GM18870 (cell line): ENCODE measurements around the gene CDH9.
"Not testable (repeated sequence)": the region's sequence is repeated elsewhere in the genome, so short reads cannot be mapped to it uniquely, and the experiment has no call there.

ENCODE experiments used
- ATAC-seq: cut with Tn5 transposase; IDR thresholded peaks from one replicate; pipeline ENCODE4 v1.9.1; 2021; ENCODE audit warnings: moderate library complexity; ENCODE audit not compliant: unreplicated experiment

Gene CDH9

GRCh38 chr5:26959290-26959689, 79.1 kb downstream of the CDH9 start:
- no peak for ATAC-seq

DNA sequence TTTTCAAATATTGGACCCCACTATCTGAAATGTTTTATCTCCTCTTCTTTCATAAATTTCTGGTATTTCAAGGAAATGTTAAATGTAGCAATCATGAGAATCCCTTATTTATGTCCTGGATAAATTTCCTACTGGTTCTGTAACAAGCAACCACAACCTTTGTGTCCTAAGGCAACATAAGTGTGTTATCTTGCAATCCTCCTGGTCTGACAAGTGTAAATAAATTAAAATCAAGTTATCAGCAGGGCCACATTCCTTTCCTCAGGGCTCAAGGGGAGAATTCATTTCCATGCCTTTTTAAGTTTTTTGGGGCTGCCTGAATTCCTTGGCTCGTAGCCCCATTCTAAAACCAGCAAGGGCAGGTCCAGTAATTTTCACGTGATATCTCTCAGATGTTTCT, 83.2 kb downstream of the CDH9 start:
- no peak for ATAC-seq

GRCh38 chr5:26948921-26949320, 89.5 kb downstream of the CDH9 start:
- no peak for ATAC-seq

GRCh38 chr5:26945901-26946300, 92.5 kb downstream of the CDH9 start:
- ATAC-seq = no peak

GRCh38 chr5:26942481-26942880, 95.9 kb downstream of the CDH9 start:
- no peak for ATAC-seq

- ATAC-seq = no peak
Measured at GRCh38 chr5:26940994-26941393, 97.4 kb downstream of the CDH9 start.

- ATAC-seq = no peak
Measured at GRCh38 chr5:26932238-26932637, 106.1 kb downstream of the CDH9 start.

GRCh38 chr5:26921439-26921838, 116.9 kb downstream of the CDH9 start:
- ATAC-seq = no peak

DNA sequence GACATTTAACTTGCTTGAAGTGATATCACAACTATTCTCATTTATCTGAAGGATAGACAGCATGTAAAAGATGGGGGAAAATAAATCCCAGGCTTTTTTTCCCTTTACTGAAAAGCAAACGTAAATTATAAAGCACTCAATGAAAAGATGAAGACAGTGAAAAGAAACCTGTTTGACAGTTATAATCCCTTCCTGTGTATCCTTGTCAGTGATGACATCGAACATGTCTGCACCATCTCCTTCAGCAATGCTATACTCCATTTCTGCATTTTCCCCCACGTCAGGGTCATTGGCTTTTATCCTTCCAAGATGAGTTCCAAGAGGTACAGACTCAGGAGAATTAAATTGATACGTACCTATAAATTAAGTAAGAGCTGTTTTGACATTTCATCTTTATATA, 134.9 kb downstream of the CDH9 start:
- no peak for ATAC-seq

DNA sequence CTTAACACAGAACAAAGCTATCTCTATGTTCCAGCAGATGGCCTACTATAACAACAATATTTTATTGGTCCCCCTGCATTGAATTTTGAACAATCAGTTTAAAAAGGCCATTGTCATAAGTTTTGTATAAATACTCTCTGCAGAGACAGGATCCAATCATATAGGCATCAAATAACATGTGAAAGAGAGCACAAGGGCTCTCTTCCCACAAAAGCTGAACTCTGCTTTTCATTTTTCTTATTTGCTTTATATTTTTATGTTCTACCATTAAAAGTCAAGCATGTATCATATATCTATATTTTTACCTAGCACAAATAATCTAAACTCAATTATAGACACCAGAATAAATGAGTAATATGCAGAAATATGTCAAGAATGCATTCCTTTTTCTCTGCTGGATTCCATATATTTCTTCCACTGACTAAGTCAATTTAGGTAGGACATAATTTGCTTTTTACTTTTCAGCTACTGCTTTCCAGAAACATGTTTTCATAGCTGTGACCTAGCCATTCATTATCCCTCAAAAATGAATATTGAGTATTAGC, 143.6 kb downstream of the CDH9 start:
- no peak for ATAC-seq

GRCh38 chr5:26893078-26893477, 145.3 kb downstream of the CDH9 start:
- no peak for ATAC-seq

GRCh38 chr5:26889815-26890214, 148.6 kb downstream of the CDH9 start:
- ATAC-seq = no peak

DNA sequence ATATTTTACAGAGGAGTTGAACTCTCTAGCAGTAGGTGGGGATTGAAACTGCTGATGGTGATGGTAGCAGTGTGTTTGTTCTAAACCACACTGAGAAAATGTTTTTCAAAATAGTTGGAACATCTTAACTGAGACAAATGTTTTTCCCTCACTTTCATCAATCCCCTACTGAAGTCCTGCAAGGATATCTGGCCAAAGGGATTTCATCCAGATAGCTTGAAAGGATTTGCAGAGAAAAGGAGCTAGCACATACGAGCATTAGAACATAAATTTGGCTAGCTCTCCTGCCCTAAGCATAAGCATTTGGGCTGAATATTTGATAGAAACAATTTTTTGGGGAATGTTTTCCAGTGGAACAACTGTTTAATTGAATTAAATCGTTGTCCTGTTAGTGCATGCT, 153.9 kb downstream of the CDH9 start:
- ATAC-seq = no peak

- no peak for ATAC-seq
Measured at GRCh38 chr5:26883375-26883774, 155.0 kb downstream of the CDH9 start.

GRCh38 chr5:26881901-26882300, 156.5 kb downstream of the CDH9 start:
- ATAC-seq = no peak

DNA sequence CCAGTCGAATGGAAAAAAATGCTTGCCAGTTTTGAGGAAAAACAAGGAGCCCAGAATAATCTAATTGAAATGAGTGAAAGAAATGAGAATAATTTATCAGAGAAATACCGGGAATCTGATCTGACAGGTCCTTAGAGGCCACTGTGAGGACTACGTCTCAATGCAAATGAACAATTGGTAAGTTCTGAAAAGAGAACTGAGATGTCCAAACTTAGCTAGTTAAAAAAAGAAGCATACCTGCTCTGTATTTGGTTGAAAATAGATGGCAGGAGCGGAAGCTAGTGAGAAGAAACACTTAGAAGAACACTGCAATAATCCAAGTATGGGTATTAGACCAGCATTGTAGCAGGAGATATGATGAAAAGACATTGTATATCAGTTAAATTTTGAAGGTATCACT, 161.2 kb downstream of the CDH9 start:
- no peak for ATAC-seq

DNA sequence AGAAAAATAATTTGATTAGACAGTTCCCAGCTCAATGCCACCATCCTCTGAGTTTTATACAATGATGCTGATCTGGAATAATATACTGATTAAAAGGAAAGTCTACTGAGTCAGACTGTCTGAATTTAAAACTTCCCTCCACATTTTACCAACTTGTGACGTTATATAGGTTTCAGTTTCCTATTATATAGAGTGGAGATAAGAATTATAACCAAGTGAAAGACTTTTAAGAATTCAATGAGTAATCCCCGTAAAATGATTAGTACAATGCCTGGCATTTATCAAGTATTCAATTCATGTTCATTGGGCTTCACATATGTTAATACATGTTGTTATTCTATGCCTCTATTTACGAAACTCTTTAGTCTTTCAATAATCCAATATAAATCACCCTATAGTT, 166.0 kb downstream of the CDH9 start:
- no peak for ATAC-seq

GRCh38 chr5:26869781-26870180, 168.6 kb downstream of the CDH9 start:
- ATAC-seq = no peak

- no peak for ATAC-seq
Measured at GRCh38 chr5:26868504-26868903, 169.9 kb downstream of the CDH9 start.

DNA sequence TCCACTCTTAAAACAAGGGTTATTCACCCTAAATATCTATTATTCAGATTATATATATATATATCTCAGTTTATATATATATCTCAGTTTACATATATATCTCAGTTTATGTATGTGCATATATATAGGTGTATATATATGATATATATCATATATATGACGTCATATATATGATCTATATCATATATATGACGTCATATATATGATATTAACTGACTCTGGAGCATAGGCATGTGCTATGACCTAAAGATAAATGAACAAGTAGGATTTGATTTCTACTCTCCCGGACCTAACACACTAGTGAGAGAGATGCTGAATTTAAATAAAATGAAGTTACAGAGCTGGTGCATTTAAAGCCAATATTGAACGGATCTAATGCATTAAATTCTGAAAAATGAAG, 174.3 kb downstream of the CDH9 start:
- no peak for ATAC-seq

GRCh38 chr5:26856238-26856637, 182.1 kb downstream of the CDH9 start:
- no peak for ATAC-seq

DNA sequence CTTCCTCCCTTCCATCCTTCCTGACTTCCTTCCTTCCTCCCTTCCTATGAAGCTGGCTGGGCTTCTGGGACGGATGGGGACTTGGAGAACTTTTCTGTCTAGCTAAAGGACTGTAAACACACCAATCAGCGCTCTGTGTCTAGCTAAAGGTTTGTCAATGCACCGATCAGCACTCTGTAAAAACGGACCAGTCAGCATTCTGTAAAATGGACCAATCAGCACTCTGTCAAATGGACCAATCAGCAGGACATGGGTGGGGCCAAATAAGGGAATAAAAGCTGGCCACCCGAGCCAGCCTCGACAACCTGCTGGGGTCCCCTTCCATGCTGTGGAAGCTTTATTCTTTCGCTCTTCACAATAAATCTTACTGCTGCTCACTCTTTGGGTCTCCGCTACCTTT, 185.9 kb downstream of the CDH9 start:
- not testable (repeated sequence) for ATAC-seq

GRCh38 chr5:26847041-26847736, 191.2 kb downstream of the CDH9 start:
- ATAC-seq = no peak
